GM23338 (cell line): ENCODE results near the gene CUX1. TPM values are rescaled to one million over a fixed set of nuclear protein-coding genes. Genes with fewer than 3 reads are reported as not detected.
"Not testable (repeated sequence)": the region's sequence is repeated elsewhere in the genome, so short reads cannot be mapped to it uniquely, and the experiment has no call there.

ENCODE experiments used
- ATAC-seq: fragments of 200-7000 bp; cut with Tn5 transposase; 3 replicates; pipeline ENCODE4 v1.9.1; 2020
- DNase-seq: peaks from one replicate; pipeline ENCODE4 v3.0.0-alpha.2; 2015; ENCODE audit warnings: low spot score
- H2AFZ ChIP-seq: fragments of 200-600 bp; sonication (generic); 2 replicates; pipeline ENCODE4 v1.8.0; 2016; ENCODE audit warnings: antibody characterized with exemption, mild to moderate bottlenecking, moderate library complexity
- H3F3A ChIP-seq: fragments of 200-600 bp; sonication (generic); replicated peaks from 2 replicates; pipeline ENCODE4 v1.8.0; 2017; ENCODE audit warnings: antibody characterized with exemption, mixed run types, low read depth
- H3K27ac ChIP-seq: fragments of 200-600 bp; sonication (generic); 2 replicates; pipeline ENCODE4 v1.6.1; 2016; ENCODE audit warnings: low read depth
- H3K27me3 ChIP-seq: fragments of 200-600 bp; sonication (generic); 2 replicates; pipeline ENCODE4 v1.8.0; 2016; ENCODE audit warnings: mild to moderate bottlenecking, mixed run types, moderate library complexity; ENCODE audit not compliant: insufficient read depth
- H3K36me3 ChIP-seq: fragments of 200-600 bp; sonication (generic); 2 replicates; pipeline ENCODE4 v1.8.0; 2016; ENCODE audit warnings: mild to moderate bottlenecking; ENCODE audit not compliant: insufficient read depth
- H3K4me1 ChIP-seq: fragments of 200-600 bp; sonication (generic); 2 replicates; pipeline ENCODE4 v1.8.0; 2016; ENCODE audit warnings: mild to moderate bottlenecking, moderate library complexity; ENCODE audit not compliant: insufficient read depth
- H3K4me2 ChIP-seq: fragments of 200-600 bp; sonication (generic); 2 replicates; pipeline ENCODE4 v1.7.1; 2017; ENCODE audit warnings: mixed run types
- H3K4me3 ChIP-seq: fragments of 200-600 bp; sonication (generic); 2 replicates; pipeline ENCODE4 v1.6.1; 2016; ENCODE audit warnings: mixed run types
- H3K79me2 ChIP-seq: fragments of 200-600 bp; sonication (generic); replicated peaks from 2 replicates; pipeline ENCODE4 v1.8.0; 2017; ENCODE audit warnings: mild to moderate bottlenecking; ENCODE audit not compliant: insufficient read depth
- H3K9me2 ChIP-seq: fragments of 200-600 bp; sonication (generic); 2 replicates; pipeline ENCODE4 v1.8.0; 2017; ENCODE audit not compliant: insufficient read depth
- H4K20me1 ChIP-seq: fragments of 200-600 bp; sonication (generic); replicated peaks from 2 replicates; pipeline ENCODE4 v1.8.0; 2017; ENCODE audit warnings: mild to moderate bottlenecking; ENCODE audit not compliant: insufficient read depth
- H3K27ac Mint-ChIP-seq: 2 replicates; pipeline ENCODE4 v1.8.0; 2020; ENCODE audit warnings: inconsistent platforms, mild to moderate bottlenecking, moderate library complexity, mixed read lengths
- H3K27me3 Mint-ChIP-seq: 3 replicates; pipeline ENCODE4 v1.8.0; 2022; ENCODE audit warnings: low read depth, mild to moderate bottlenecking, moderate library complexity, mixed read lengths, inconsistent platforms; ENCODE audit not compliant: insufficient read depth, poor library complexity
- H3K36me3 Mint-ChIP-seq: 3 replicates; pipeline ENCODE4 v1.8.0; 2021; ENCODE audit warnings: low read depth, mild to moderate bottlenecking, inconsistent platforms, moderate library complexity, mixed read lengths
- H3K4me1 Mint-ChIP-seq: 3 replicates; pipeline ENCODE4 v1.8.0; 2020; ENCODE audit warnings: mild to moderate bottlenecking, inconsistent platforms, mixed read lengths
- H3K4me3 Mint-ChIP-seq: 3 replicates; pipeline ENCODE4 v1.8.0; 2021; ENCODE audit warnings: moderate library complexity, mild to moderate bottlenecking, inconsistent platforms, mixed read lengths
- H3K9me3 Mint-ChIP-seq: 3 replicates; pipeline ENCODE4 v1.8.0; 2020; ENCODE audit warnings: moderate library complexity, mild to moderate bottlenecking, inconsistent platforms, mixed read lengths
- CREB1 ChIP-seq: fragments of 250-450 bp; sonication (Bioruptor Pico); IDR thresholded peaks from 2 replicates; pipeline ENCODE4 v1.5.0; 2020; ENCODE audit warnings: low read depth, mild to moderate bottlenecking, moderate library complexity
- EZH2 ChIP-seq: fragments of 200-600 bp; sonication (generic); IDR thresholded peaks from one replicate; pipeline ENCODE4 v1.8.0; 2017; ENCODE audit warnings: antibody characterized with exemption, mild to moderate bottlenecking, low read depth; ENCODE audit not compliant: unreplicated experiment
- STAT1 ChIP-seq: IDR thresholded peaks from one replicate; pipeline ENCODE4 v1.6.1; 2016; ENCODE audit warnings: antibody characterized with exemption; ENCODE audit not compliant: unreplicated experiment
- ZNF331 ChIP-seq: fragments of 250-450 bp; sonication (Bioruptor Pico); IDR thresholded peaks from 2 replicates; pipeline ENCODE4 v1.5.0; 2020; ENCODE audit warnings: low read depth, mild to moderate bottlenecking, moderate library complexity
- polyA plus RNA-seq: library from polyadenylated mRNA; unstranded; fragments of >200 nt; fragmentation: Nextera tagmentation; extraction: Ambion mirVana; gene quantifications from 2 replicates; pipeline ENCODE4 v1.2.1, GENCODE V29; 2016
- total RNA-seq: library from RNA; depleted of rRNA; stranded (reverse); fragments of >200 nt; shearing (Covaris generic); gene quantifications from 2 replicates; pipeline ENCODE4 v1.2.3, GENCODE V29; 2014
- TF ChIP-seq, protein P1 (sequence below): IDR thresholded peaks from one replicate; pipeline ENCODE4 v1.6.1; 2018; ENCODE audit warnings: antibody characterized with exemption; ENCODE audit not compliant: unreplicated experiment
- TF ChIP-seq, protein P2 (sequence below): IDR thresholded peaks from 2 replicates; pipeline ENCODE4 v1.6.1; 2016; ENCODE audit warnings: antibody characterized with exemption

The CUX1 gene
- total and polyA plus RNA-seq, 2 experiments from 2014 or later: 49.9 to 64.0 TPM

DNA sequence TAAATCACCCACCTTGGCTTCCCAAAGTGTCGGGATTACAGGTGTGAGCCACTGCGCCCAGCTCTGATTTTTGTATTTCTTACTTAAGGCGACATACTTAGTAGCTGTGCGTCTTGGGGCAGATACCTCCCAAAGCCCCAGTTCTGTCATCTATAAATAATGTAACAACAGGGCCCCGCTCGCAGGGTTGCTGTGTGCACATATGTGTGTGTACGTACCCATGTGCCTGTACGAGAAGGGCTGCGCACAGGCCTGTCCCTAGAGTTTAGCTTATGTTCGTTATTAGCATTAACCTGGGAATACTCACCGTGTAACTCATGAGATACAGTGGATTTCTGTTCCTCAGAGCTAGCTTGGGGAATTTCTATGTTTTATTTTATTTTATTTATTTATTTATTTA, 103.6 kb downstream of the CUX1 start:
- Mint-ChIP-seq H3K4me1 (peaks cover 24% of the 10 kb centered on the region), H3K9me3 (no peaks in the 10 kb centered on the region), H3K27me3 (peaks cover 19% of the 10 kb centered on the region), H3K27ac (no peak overlapping the region), H3K36me3 (peaks cover 35% of the 10 kb centered on the region), H3K4me3 (no peak overlapping the region)
- no peak overlapping the region for H3K4me3 ChIP-seq
- H3F3A ChIP-seq: no peaks in the 10 kb centered on the region
- no peak for ATAC-seq
- H3K36me3 ChIP-seq: peaks cover 4% of the 10 kb centered on the region
- H3K9me2 ChIP-seq: no peaks in the 10 kb centered on the region
- H2AFZ ChIP-seq: no peak overlapping the region
- peaks cover 17% of the 10 kb centered on the region for H3K4me1 ChIP-seq
- no peaks in the 10 kb centered on the region for H3K27me3 ChIP-seq
- no peak overlapping the region for H3K4me2 ChIP-seq
- H3K79me2 ChIP-seq: peaks cover 98% of the 10 kb centered on the region
- no peak overlapping the region for H3K27ac ChIP-seq
- DNase-seq: no peak
- TF ChIP-seq STAT1: no peak
- no peak for TF ChIP-seq CREB1 (CRISPR knock-in tag)
- TF ChIP-seq, protein P1, sequence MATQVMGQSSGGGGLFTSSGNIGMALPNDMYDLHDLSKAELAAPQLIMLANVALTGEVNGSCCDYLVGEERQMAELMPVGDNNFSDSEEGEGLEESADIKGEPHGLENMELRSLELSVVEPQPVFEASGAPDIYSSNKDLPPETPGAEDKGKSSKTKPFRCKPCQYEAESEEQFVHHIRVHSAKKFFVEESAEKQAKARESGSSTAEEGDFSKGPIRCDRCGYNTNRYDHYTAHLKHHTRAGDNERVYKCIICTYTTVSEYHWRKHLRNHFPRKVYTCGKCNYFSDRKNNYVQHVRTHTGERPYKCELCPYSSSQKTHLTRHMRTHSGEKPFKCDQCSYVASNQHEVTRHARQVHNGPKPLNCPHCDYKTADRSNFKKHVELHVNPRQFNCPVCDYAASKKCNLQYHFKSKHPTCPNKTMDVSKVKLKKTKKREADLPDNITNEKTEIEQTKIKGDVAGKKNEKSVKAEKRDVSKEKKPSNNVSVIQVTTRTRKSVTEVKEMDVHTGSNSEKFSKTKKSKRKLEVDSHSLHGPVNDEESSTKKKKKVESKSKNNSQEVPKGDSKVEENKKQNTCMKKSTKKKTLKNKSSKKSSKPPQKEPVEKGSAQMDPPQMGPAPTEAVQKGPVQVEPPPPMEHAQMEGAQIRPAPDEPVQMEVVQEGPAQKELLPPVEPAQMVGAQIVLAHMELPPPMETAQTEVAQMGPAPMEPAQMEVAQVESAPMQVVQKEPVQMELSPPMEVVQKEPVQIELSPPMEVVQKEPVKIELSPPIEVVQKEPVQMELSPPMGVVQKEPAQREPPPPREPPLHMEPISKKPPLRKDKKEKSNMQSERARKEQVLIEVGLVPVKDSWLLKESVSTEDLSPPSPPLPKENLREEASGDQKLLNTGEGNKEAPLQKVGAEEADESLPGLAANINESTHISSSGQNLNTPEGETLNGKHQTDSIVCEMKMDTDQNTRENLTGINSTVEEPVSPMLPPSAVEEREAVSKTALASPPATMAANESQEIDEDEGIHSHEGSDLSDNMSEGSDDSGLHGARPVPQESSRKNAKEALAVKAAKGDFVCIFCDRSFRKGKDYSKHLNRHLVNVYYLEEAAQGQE: no peak
- no peak for TF ChIP-seq EZH2
- TF ChIP-seq, protein P2, sequence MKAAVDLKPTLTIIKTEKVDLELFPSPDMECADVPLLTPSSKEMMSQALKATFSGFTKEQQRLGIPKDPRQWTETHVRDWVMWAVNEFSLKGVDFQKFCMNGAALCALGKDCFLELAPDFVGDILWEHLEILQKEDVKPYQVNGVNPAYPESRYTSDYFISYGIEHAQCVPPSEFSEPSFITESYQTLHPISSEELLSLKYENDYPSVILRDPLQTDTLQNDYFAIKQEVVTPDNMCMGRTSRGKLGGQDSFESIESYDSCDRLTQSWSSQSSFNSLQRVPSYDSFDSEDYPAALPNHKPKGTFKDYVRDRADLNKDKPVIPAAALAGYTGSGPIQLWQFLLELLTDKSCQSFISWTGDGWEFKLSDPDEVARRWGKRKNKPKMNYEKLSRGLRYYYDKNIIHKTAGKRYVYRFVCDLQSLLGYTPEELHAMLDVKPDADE: no peak
- no peak for TF ChIP-seq ZNF331
- peaks cover 27% of the 10 kb centered on the region for H4K20me1 ChIP-seq

DNA sequence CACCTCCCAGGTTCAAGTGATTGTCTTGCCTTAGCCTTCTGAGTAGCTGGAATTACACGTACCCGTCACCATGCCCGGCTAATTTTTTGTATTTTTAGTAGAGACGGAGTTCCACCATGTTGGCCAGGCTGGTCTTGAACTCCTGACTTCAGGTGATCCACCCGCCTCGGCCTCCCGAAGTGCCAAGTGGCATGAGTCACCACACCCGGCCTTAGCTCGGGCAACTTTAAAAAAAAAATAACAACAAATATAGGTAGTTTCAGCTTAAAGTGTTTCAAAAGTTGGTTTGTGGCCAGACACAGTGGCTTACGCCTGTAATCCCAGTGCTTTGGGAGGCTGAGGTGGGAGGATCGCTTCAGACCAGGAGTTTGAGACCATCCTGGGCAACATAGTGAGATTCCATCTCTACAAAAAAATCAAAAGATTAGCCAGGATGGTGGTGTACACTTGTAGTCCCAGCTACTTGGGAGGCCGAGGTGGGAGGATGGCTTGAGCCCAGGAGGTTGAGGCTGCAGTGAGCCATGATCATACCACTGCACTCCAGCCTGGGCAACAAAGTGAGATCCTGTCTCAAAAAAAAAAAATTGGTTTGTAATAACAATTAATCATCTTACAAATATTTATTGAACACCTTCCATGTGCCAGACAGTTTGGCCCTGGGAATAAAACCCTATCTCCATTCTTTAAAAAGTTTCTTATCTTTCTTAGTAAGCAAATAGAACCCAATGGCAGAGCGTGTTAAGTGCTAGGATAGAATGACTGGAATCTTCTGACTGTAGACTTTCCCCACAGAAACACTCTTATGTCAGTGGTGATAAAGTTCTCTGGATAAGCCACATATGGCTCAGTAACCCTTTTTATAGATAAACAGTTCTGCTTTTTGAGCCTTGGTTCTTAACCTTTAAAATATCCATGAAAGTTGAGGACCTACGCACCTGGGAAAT, 104.4 kb downstream of the CUX1 start:
- not testable (repeated sequence) for H3K9me2 ChIP-seq, H3K4me3 Mint-ChIP-seq, H3K36me3 ChIP-seq, H3F3A ChIP-seq, ATAC-seq, H3K27me3 ChIP-seq, H3K9me3 Mint-ChIP-seq, DNase-seq, H3K4me3 ChIP-seq, H2AFZ ChIP-seq, H3K27ac Mint-ChIP-seq, H3K4me2 ChIP-seq
- H3K4me1 ChIP-seq: peaks cover 17% of the 10 kb centered on the region
- Mint-ChIP-seq H3K27me3 (peaks cover 19% of the 10 kb centered on the region), H3K36me3 (peaks cover 30% of the 10 kb centered on the region), H3K4me1 (peaks cover 24% of the 10 kb centered on the region)
- H4K20me1 ChIP-seq: peaks cover 27% of the 10 kb centered on the region
- peak overlapping the region; percentile 29; the same call in 1 of the 2 replicates for H3K27ac ChIP-seq
- H3K79me2 ChIP-seq: peaks cover 100% of the 10 kb centered on the region
